GM18519 (cell line): ENCODE results near the gene SNTG2.
"Not testable (repeated sequence)": the region's sequence is repeated elsewhere in the genome, so short reads cannot be mapped to it uniquely, and the experiment has no call there.

Experiments
- ATAC-seq: cut with Tn5 transposase; IDR thresholded peaks from one replicate; pipeline ENCODE4 v1.9.1; 2021; ENCODE audit warnings: mild to moderate bottlenecking, moderate library complexity; ENCODE audit not compliant: unreplicated experiment, low FRiP score

Gene SNTG2

DNA sequence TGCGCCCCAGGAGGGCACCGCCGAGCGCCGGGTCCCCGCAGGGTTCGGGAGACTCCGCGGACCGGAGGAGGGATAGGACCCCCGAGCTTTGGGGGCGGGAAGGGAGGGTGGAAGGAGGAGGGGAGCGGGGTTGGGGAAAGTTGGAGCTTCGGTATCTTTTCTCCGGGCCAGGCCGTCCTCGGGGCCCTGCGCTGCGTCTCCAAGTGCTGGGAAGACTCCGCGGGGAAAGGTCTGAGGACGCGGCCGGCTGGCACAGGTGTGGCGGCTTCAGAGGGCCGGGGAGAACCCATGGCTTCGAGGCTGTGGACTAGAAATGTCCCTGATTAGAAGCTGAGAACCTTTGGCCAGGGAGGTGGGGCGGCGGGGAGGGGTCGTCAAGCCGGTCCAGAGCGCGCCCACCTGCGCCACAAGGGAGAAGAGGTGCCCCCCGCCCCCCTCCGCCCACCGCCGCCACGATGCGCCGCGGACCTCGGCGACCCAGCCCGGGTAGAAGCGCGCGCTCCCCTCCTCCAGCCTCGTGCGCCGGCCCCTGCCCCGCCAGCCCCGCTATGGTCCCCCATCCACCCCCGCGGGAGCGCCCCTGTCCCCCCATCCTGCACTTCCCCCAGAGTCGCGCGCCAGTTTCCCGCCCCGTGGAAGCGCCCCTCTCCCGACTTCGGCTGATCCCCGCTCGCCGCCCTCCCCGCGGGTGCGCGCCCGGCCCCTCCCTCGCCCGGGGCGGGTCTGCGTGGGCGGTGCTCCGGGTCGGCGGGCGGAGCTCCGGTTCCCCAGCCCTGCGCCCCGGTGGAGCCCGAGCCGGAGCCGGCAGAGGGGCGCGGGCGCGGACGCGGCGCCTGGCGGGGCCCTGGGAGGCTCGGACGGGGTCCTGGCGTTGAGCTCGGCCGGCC, at the start of gene SNTG2:
Gene SNTG2, plus strand, starts transcription at position 770 of the 887 bp plus-strand sequence. CDS start 148 bp downstream, outside the sequence.
- no peak for ATAC-seq

DNA sequence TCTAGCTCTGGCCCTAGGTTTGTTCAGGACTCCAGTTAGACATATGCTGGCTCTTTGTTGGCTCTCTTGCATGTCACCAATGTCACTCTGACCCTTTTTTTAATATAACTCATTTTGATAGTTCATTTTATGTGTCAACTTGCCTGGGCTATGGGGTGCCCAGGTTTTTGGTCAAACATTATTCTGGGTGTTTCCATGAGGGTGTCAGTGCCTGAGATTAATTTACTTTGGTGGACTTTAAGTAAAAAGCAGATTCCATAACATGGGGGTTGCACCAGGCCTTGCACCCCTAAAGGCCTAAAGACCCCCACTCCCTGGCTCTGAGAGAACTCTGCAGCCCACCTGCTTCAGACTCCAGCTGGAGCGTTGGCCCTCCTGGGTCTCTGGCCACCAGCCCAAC, 48.1 kb upstream of the SNTG2 start:
- no peak for ATAC-seq

DNA sequence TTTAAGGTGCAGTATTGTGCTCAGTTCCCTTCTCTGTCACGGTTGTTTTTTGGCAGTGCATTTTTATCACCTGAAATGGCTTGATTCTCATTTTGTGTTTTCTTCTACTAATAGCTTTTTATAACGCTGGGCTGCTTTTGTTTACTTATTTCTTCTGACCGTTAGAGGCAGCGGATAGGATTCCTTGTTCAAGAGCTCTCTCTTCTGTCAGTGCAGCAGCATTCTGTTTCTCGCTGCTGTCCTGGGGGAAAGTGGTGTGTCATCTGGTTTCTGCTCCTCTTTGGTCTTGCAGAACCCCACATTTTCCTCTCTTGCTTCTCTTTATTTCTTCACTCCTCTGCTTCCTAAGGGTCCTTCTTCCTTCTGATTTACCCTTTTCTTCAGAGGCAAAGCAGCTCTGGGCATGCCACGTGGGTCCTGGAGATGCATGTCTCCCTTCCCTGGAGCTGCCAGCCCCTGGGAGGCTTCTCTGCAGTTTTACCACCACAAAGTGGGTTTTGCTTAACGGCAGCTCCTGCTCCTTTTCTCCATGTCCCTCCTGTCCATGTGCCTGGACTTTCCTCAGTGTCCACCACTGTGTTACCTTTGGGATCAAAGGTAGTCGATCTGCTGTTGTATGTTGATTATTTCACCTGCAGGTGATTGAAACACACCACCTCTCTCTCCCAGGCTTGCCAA, 47.3 kb upstream of the SNTG2 start:
- ATAC-seq = no peak

DNA sequence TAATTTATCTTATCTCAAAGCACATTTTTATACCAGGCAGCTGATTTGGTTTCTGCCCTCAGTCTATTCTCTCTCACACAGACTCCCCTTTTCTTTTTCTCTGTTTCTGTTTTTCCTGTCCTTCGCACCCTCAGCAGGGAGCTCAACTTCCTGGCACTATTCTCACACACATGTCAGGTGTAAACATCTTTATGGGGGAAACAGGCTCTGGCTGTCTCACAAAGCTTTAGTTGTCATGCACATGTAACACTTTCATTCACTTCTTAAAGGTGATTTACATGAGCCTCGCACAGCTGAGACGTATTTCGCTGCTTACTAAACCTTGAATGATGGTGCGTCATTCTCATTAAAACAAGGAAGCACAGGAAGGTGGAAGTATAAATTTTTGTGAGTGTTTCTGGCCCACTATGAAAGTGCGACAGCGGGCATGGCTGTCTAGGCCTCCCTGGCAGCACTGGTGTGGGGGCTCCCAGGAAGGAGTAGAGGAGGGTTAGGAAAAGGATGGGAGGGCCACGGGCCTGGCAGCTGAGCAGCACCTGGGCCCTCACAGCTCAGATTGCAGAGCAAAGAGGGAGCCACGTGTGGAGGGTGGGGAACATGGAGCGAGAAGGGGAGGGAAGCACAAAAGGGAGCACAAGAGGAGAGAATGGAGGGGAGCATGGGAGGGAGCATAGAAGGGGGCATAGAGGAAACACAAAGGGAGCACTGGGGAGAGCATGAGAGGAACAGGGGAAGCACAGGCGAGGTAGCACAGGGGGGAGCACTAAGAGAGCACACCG, 46.2 kb upstream of the SNTG2 start:
- no peak for ATAC-seq

DNA sequence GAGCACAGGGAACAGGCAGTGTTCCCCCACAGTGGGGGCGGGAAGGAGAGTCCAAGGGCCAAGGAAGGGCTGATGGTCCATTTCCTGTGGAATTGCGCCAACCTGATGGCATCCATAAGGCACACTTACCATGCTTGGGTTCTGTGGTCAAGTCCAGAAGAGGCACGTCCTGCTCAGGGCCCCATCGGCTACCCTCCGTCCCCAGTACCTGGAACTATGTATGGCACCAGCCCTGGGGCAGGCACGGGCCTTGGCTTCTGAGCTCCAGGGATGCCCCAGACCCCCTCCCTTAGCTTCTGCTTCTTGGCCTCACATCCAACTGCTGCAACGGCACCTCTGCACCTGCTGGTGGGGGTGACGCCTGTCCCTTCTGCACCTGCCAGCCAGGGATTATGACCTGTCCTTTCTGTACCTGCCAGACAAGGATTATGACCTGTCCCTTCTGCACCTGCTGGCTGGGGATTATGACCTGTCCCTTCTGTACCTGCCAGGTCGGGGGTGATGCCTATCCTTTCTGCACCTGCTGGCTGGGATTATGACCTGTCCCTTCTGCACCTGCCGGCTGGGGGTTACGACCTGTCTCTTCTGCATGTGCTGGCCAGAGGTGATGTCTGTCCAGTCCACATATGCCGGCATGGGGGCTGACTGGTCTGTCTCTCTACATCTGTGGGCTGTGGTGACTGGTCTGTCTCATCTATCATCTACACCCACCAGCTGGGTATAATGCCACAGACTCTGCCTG, 45.4 kb upstream of the SNTG2 start:
- no peak for ATAC-seq

DNA sequence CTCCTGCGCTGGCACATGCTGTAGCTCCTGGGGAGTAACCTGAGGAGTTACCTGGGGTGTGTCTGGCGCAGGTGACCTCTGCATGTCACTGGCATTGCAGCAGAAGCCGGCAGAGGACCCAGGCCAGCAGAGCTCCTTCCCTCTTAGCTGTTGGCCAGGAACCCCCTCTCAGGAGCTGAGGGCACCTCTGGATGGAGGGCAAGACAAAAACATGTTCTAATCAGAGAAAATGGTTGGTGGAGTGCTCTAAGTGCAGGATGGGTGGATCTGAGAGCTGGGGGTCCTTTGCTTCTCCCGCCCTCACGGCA, 44.9 kb upstream of the SNTG2 start:
- ATAC-seq = no peak

DNA sequence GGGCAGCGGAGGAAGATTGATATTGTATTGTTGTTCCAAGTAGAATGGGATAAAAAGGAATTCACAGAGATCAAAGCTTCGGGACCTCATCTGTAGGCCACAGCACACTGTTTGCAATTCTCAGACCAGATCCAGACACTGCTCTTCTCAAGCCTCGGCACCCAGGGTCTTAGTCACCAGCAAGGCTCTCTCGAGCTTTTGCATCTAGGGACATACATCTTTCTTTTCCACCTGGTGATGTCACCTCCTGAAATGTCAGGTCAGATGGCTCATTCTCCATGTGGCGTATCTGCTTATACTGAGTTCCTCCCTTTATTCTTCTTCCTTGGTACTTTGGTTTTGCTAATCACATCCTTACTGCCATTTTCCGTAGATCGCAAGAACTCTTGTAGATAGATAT, 42.9 kb upstream of the SNTG2 start:
- ATAC-seq = no peak

DNA sequence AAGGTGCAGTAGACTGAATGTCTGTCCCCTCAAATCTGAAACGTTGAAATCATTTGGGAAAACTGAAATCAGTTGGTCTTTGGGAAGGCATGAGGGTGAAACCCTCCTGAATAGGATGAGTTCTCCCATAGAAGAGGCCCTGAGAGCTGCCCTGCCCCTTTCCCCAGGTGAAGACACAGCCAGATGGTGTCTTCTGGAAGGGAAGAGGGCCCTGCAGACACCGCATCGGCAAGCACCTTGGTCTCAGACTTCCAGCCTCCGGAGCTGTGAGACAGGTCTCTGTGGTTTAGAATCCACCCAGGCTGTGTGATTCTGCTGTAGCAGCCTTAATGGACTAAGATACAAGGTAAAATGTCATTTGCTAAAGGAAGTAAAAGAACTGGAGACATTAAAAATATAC, 42.1 kb upstream of the SNTG2 start:
- ATAC-seq = no peak

DNA sequence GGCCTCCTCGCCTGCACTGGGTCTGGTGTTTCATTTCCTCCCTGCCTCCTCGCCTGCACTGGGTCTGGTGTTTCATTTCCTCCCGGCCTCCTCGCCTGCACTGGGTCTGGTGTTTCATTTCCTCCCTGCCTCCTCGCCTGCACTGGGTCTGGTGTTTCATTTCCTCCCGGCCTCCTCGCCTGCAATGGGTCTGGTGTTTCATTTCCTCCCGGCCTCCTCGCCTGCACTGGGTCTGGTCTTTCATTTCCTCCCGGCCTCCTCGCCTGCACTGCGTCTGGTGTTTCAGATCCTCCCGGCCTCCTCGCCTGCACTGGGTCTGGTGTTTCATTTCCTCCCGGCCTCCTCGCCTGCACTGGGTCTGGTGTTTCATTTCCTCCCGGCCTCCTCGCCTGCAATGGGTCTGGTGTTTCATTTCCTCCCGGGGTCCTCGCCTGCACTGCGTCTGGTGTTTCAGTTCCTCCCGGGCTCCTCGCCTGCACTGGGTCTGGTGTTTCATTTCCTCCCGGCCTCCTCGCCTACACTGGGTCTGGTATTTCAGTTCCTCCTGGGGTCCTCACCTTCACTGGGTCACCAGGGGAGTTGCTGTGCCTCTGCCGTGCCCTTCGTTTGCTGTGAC, 40.8 kb upstream of the SNTG2 start:
- ATAC-seq = not testable (repeated sequence)

DNA sequence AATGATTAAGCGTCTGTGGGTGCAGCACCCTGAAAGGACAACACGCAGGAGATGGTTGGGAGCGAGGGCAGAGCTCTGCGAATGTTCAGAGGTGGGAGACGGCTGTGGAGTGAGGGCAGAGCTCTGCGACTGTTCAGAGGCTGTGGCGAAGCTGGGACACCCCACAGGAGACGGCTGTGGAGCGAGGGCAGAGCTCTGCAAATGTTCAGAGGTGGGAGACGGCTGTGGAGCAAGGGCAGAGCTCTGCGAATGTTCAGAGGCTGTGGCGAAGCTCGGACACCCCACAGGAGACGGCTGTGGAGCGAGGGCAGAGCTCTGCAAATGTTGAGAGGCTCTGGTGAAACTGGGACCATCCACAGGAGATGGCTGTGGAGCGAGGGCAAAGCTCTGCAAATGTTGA, 40.0 kb upstream of the SNTG2 start:
- ATAC-seq = no peak

DNA sequence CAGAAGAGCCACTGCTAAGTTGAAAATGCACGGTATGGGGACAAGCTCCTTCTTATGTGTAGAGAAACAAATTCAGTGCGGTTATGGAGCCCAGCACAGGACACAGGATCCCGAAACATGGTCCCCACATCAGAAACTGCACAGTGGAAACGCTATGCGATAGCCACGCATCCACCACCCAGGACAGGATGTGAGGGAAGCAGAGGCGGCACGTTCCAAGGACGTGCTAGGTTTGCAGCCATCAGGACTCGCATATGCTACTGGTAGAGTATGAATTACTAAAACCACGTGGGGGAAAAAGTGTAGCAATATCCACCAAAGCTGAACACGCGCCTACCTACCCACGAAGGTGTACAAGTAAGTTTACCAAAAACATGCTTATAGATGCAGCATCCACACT, 34.7 kb upstream of the SNTG2 start:
- ATAC-seq = no peak

DNA sequence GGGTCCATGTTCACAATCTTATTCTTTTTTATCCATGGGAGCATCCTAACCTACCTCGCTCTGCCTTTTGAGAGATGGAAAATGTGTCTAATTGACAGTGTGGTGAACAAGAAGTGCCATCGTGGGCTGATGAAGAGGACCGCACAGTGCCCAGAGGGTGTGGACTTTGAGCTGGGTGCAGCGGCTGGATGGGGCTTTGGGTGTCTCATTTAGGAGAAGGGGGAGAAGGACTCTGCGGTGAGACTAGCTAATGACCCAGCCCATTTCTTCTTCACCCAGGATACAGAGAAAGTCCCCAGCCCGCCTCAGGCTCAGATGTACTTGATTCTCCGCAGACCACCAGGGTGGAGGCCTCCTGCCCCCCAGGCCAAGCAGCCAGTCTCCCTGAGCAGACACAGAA, 33.7 kb upstream of the SNTG2 start:
- ATAC-seq = no peak

DNA sequence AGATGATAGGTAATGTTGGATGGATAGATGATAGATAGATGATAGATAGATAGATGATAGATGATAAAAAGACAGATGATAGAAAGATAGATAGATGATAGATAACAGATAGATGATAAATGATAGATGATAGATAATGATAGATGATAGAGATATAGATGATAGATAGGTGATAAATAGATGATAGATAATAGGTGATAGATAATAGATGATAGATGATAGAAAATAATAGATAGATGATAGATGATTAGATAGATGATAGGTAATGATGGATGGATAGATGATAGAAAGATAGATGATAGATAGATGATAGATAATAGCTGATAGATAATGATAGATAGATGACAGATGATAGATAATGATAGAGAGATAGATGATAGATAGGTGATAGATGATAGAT, 31.0 kb upstream of the SNTG2 start:
- no peak for ATAC-seq

DNA sequence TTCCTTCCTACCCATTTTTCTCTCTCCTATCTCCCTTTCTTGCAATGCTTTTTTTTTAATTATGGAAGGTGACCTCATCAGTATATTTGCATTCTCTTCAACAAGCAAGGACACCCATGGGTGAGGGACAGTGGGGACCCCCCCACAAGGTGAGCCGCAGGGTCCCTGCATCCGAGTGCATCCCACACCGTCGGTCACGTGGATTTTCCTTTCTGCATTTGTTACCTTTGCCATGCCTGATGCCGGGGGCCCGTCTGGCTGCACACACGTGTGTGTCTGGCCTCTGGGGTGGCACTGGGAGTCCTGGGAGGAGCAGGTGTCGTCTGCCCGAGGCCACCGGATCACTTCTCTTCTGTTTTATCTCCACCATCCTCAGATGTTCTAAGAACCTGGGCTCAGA, 30.1 kb upstream of the SNTG2 start:
- ATAC-seq = no peak

DNA sequence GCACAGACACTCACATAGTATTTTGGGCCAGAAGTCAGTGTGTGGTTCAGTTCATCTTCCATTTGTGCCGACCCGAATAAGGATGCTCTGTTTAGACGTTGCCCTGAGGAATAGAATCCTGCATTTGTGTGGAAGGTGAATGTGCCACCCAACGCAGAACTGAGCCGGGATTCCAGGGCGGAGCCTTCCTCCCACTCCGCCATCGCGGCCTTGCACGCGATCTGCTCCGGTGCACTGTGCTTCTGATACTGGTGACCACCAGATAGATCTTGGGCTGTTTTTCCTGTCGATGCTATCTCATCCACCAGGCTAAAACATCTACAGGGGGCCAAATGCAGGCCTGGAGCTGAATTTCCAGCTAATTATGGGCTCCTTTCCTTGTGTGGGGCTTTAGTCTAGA, 29.6 kb upstream of the SNTG2 start:
- no peak for ATAC-seq

DNA sequence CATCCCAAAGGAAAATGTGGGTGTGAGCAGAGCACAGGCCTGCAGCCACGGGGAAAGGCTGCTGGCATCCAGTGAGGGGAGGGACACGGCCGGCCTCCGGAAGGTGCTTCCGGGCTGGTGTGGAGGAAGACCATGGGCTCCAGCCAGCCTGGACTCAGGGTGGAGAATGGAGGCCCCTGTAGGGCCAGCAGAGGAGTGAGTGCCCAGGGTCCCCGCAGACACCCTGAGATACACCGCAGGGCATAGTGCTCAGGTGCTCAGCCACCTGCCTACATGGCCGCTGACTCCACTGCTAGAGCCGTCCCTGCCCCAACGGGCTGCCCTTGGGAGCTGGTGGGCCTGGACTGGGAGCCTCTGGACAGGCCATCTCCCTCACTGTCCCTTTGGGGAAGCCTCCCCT, 28.5 kb upstream of the SNTG2 start:
- ATAC-seq = no peak

DNA sequence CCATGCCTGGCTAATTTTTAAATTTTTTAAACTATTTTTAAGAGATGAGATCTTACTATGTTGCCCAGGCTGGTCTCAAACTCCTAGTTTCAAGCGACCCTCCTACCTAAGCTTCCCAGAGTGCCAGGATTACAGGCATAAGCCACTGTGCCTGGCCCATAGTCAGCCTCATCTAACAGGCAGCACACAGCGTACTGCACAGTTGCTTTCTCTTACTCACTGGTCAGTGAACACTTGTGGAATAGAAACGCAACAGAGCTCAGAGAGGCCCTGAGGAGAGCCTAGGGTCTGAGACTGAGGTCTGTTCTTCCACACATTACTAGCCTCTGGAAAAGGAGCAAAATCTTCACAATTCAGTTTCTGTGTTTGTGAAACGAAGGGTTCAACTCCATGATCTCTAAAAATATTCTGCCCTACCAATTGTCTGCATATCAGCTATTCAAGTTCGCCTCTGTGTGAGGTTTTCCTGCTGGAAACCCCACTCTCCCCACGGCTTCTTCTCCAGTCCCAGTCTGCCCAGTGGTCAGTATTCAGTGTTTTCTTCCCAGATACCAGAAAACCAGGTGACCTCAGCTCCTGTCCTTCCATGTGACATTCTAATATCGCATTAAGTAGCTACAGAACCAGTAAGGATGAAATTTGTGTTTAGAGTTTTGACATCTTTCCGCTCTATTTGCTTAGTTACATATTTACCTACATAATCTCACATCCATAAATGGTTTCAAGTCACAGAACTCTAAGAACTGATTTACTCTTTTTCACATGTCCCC, 26.6 kb upstream of the SNTG2 start:
- no peak for ATAC-seq

DNA sequence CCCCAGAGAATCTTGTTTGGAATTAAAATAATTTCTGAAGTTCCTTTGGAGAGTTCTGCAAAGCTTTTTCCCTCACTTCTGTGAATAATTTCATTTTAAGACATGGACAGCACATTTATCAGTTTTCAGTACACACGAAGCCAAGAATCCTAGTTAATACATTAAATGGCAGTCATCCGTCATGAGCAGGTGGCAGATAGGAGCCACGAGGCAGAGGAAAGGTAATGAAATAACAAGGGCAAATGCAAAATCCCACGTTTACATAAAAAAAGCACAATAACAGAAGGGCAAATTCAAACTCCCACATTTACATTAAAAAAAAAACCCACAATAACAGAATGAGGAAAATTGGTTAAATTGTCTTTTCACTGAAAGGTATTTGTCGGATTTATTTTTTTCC, 25.9 kb upstream of the SNTG2 start:
- ATAC-seq = no peak

DNA sequence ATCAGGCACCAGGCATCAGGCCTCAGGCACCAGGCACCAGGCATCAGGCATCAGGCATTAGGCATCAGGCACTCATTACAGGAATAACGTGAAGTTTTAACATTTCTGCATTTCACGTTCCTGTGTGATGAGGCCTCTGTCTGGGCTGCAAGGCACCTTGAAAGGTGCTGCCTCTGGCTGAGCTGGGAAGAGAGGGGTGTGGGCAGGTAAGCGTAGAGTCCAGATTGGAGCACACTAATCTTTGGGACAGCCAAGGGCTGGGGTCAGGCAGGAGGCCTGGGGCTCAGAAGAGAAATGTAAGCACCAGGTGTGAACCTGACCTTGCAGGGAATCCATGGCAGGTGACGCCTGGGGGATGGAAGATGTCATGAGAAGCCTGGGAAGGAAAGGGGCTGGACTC, 25.3 kb upstream of the SNTG2 start:
- no peak for ATAC-seq

DNA sequence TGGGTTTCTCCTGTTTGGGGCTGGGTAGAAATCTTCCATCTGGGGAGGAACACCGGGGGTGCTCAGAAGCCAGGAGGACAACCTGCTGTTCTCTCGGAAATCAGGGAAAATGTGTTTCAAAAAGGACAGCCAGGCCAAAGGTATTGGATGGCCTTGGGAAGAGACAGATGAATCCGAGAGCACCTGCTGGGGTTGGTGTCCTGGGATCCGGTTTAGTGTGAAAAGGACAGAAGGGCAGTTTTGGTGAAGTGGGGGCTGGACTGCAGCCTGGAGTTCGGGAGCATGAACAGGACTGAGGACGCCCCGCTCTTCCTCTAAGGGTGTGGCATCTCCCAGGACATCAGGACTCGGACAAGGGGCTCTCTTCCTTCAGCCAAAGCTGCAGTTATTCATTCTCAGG, 24.9 kb upstream of the SNTG2 start:
- ATAC-seq = no peak
